GM21717 (cell line): Measurements from ENCODE around the gene GCNT2.
"Not testable (repeated sequence)": the region's sequence is repeated elsewhere in the genome, so short reads cannot be mapped to it uniquely, and the experiment has no call there.

Experiments used
- ATAC-seq: cut with Tn5 transposase; IDR thresholded peaks from one replicate; pipeline ENCODE4 v1.9.1; 2021; ENCODE audit warnings: mild to moderate bottlenecking, moderate library complexity; ENCODE audit not compliant: unreplicated experiment

The GCNT2 gene

DNA sequence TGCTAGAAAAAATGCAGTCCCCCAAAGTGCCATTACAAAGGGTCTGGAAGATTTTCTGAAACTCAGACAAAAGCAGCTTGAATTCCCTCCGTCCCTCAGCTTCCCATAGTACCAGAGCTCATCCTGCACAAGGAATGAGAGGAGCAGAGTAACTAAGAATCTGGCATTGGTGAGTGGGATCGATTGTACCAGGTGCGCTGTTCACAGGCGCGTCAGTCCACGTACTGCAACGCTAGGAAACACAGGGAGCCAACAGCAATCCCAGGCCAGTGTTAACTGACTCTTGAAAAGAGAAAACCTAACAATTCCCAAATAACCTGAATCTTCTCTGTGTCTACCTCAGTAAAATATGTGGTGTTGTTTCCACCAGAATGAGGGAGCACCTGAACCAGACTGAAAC is 77.9 kb downstream of the GCNT2 start:
- no peak for ATAC-seq

DNA sequence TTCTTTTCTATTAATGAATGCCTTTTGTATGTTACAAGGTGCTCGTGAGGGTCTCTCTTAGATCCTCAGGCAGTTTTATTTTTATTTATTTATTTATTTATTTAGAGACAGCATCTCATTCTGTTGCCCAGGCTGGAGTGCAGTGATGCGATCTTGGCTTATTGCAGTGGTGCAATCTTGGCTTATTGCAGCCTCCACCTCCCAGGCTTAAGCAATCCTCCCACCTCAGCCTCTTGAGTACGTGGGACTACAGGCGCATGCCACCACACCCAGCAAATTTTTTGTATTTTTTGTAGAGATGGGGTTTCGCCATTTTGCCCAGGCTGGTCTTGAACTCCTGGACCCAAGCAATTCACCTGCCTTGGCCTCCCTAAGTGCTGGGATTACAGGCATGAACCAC is 79.5 kb downstream of the GCNT2 start:
- not testable (repeated sequence) for ATAC-seq

DNA sequence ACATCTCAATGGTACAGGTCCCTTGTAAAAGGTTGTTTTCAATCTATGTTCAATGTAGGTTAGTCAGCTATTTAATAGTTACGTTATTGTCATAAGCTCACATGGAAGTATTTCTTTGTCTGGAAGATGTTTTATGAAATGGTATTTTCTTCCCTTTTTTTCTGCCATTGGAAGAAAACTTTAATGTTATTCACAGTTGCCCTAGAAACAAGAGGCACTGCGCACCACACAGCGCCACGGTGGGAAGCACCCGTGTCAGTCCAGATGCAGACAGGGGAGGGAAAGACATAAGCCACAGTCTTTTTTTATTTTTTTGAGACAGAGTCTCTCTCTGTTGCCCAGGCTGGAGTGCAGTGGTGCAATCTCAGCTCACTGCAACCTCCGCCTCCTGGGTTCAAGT is 82.1 kb downstream of the GCNT2 start:
- ATAC-seq, result no peak

DNA sequence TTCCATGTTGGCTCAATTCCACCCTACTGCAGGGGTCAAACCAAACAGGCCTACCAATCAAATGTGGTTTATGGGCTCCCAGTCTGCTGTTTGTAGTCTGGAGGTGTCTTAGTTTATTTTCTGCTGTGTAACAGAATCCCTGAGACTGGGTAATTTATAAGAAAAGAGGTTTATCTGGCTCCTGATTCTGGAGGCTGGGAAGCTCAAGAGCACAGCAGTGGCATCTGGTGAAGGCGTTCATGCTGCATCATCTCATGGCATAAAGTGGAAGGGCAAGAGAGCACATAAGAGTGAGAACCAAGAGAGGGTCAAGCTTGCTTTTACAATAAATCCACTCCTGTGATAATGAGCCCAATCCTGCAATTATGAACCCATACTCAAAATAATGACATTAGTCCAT is 87.9 kb downstream of the GCNT2 start:
- ATAC-seq, result no peak

DNA sequence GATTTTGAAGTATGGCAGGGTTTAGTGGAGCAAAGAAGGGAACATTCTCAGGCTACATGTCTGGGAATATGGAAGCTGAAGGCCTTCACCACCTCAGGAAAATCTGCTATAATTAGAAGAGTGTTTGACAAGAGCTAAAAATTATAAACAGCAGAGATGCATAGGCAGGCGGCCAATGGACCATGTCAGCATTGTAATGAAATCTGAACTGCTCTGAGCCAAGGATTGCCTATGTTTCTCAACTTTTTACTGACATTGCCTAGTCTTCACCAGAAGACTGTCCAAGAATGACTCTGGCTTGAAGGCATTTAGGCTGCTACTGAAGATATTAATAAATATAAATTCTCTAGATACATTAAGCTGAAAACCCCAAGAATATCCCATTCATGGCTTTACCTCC is 89.1 kb downstream of the GCNT2 start:
- ATAC-seq, result no peak

DNA sequence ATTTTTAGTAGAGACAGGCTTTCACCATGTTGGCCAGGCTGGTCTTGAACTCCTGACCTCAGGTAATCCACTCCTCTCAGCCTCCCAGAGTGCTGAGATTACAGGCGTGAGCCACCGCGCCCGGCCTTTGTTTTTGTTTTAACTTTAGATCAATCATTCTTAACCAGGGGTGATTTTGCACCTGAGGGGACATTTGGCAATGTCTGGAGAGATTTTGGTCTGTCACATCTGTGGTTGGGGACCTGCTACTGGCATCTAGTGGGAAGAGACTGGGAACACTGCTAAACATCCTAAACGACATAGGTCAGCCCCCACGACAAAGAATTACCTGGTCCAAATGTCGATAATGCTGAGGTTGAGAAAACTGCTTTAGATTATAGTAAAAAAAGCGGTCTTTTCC is 91.0 kb downstream of the GCNT2 start:
- ATAC-seq, result no peak

DNA sequence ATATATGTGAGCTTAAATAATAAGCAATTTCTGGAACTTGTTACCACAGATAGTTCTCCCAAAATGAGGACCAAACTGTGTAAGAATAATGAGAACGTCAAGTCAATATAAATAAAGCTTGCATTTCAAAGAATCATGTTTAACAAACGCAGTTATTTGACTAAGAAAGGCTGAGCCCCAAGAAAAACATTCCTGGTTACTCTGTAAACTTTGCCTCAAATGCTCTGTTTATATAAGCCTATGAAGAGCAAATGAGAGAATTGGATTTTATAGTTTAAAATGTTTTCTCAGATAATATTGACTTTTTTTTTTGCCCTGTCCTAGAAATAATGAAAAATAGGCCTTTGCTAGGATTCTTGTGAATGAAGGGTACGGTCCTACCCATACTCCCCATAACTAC is 91.9 kb downstream of the GCNT2 start:
- no peak for ATAC-seq

DNA sequence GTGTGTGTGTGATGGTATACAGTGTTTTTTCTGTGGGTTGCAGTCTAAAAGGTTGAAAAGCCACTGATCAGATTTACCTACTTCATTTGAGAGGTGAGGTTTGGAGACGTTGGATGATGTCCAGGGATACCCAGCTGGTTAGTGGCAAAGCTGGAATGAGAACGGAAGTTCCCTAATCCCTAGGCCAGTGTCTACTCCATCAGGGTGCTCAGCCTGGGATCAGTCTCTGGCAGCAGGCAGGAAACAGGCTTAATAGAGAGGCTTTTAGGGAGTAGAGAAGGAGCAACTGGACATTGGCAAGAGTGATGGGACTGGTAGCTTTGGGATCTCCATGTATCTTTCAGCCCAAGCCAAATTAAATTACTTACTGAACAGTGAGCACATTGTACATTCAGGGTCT is 92.6 kb downstream of the GCNT2 start:
- no peak for ATAC-seq

DNA sequence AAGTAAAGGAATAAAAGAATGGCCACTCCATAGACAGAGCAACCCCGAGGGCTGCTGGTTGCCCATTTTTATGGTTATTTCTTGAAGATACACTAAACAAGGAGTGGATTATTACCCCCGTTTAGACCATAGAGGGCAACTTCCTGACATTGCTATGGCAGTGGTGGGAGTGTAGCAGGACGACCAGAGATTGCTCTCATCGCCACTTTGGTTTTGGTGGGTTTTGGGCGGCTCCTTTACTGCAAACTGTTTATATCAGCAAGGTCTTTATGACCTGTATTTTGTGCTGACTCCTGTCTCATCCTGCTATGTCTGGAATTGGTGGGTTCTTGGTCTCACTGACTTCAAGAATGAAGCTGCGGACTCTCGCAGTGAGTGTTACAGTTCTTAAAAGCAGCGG is 94.5 kb downstream of the GCNT2 start:
- no peak for ATAC-seq

DNA sequence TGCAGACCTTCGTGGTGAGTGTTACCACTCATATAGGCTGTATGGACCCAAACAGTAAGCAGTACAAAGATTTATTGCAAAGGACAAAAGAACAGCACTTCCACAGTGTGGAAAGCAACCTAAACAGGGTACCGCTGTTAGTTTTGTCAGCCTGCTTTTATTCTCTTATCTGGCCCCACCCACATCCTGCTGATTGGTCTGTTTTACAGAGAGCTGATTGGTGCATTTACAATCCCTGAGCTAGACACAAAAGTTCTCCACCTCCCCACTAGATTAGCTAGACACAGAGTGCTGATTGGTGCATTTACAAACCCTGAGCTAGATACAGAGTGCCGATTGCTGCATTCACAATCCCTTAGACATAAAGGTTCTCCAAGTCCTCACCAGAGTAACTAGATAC is 95.1 kb downstream of the GCNT2 start:
- not testable (repeated sequence) for ATAC-seq

DNA sequence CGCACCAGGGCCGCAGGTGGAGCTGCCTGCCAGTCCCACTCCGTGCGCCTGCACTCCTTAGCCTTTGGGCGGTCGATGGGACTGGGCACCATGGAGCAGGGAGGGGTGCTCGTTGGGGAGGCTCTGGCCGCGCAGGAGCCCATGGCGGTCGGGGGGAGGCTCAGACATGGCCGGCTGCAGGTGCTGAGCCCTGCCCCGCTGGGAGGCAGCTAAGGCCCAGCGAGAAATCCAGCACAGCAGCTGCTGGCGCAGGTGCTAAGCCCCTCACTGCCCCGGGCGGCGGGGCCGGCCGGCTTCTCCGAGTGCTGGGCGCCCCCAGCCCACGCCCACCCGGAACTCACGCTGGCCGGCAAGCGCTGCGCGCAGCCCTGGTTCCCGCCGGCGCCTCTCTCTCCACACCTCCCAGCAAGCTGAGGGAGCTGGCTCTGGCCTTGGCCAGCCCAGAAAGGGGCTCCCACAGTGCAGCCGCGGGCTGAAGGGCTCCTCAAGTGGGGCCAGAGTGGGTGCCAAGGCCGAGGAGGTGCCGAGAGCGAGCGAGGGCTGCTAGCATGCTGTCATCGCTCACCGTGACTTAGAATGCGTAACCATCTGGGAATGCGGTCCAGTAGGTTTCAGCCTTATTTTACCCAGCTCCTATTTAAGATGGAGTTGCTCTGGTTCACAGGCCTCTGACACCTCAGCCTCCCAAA is 96.0 kb downstream of the GCNT2 start:
- no peak for ATAC-seq

DNA sequence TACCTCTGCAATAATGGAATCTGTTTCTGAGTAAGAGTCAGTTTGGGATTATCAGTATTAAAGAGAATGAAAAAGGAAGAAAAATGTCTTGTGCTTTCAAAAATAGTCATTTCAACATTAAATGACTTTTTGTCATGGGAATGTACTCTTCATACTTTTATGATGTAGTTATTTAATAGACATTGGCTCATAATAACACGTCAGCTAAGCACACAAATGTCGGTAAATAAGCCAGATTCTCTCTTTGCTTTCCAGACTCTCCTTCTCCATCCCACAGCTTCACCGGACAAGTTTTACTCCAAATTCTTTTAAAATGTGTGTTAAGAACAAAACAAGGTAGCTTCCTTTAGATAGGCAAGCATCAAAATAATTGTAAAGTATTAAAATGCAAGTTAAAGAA is 97.3 kb downstream of the GCNT2 start:
- ATAC-seq, result no peak

DNA sequence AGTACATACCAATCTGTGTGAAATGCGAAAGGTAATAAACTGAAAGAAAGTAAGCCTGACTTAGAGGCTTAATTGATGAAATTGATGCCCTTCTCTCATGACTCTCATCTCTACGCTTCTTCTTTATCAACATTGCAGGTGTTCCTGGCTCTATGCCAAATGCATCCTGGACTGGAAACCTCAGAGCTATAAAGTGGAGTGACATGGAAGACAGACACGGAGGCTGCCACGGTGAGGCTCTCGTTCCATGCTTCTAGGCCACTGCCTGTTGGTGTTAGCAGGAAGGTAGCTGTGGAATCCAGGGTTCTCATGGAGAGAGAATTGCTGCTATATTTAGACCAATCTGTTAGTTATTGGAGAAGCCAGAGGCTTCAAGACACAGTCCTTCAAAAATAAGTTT is 100.1 kb downstream of the GCNT2 start:
- no peak for ATAC-seq

DNA sequence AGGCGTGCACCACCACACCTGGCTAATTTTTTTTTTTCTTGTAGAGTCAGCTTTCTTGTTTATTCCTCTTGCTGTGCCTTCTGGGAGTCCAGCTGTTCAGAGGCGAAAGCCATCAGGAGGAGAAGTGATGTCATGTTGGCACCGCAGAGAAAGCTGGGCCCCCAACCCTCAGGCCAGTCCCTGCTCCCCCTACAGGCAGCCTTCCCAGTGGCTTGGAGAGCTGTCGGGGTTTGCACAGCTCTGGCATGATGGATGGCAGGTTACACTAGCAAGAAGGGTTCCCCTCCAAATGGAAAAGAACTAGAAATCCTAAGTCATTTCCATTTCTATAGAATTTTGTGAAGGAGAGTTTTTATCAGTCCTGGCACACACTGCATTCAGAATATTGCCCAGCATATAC is 100.7 kb downstream of the GCNT2 start:
- ATAC-seq, result no peak

DNA sequence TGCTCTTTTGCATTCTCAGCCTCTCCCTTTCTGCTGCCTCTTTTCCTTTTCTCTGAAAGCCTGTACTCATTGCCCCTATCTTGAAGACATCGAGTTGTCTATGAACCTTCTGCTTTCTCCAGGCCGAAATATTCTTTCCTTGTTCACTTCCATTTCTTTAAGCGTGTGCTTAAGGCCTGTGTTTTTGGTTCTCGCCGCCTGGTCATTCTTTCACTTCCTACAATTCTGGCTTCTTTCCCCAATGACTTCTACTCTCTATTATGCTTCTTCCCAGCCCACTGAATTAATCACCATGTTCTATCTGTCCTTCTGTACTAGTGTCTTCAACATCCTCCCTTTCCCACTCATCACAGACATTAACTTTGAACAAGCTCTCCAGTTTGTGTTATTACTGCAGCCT is 103.7 kb downstream of the GCNT2 start:
- no peak for ATAC-seq

DNA sequence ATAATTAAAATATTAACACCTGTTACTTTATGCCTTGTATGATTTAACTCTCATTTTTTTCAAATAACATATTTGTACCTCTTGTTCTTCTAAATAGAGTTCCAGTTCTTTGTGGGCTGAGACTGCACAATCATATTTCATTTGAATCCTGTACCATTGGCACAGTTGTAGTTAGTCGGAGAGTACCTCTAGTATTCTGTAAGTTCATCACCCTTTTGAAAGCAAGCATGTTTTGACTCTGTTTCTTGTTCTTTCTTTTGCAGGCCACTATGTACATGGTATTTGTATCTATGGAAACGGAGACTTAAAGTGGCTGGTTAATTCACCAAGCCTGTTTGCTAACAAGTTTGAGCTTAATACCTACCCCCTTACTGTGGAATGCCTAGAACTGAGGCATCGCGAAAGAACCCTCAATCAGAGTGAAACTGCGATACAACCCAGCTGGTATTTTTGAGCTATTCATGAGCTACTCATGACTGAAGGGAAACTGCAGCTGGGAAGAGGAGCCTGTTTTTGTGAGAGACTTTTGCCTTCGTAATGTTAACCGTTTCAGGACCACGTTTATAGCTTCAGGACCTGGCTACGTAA is 105.1 kb downstream of the GCNT2 start:
- ATAC-seq, result no peak

DNA sequence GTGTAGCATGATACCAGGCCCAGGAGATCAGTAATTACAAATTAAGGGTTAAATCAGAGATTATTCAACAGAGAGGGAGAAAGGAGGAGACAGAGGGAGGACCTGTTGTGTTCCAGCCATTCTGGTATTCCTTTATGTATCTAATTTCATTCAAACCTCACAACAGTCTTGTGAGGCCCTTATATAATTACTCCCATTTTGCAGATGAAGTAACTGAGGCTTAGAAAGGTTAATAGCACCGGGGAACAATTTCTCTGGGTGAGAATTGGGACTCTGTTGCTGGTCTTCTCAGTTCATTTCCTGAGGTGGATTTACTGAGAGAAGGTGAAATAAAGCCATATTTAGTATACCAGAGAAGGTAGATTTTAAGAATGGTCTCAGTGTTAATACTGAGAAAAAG is 106.6 kb downstream of the GCNT2 start:
- ATAC-seq, result no peak

DNA sequence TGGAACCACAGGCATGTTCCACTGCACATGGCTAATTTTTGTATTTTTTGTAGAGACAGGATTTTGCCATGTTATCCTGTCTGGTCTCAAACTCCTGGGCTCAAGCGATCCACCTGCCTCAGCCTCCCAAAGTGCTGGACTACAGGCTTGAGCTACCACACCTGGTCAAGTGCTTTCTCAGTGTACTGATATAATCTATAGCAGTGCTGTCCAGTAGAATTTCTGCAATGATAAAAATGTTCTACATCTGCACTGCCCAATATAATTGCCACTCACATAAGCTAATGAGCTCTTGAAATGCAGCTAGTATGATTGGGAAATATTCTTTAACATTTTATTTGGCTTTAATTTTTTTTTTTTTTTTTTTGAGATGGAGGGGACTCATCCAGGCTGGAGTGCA is 109.0 kb downstream of the GCNT2 start:
- ATAC-seq, result no peak

DNA sequence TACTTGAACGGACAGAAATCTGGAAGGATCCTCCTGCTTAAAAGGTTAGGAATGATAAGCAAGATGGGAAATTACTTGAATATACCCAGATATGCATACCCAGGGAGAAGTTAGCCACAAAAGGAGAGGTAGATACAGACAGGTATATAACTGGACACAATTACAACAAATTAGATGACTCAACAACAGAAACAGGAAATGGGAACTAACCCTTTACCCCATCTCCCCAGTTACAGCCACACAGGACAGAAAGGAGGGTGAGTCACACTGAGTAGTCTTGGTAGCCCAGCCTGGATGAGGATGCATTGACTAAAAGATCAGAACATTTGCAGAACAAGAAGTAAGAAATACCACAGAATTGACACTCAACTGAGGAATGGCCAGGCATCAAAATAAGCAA is 112.1 kb downstream of the GCNT2 start:
- ATAC-seq, result peak; percentile 95

DNA sequence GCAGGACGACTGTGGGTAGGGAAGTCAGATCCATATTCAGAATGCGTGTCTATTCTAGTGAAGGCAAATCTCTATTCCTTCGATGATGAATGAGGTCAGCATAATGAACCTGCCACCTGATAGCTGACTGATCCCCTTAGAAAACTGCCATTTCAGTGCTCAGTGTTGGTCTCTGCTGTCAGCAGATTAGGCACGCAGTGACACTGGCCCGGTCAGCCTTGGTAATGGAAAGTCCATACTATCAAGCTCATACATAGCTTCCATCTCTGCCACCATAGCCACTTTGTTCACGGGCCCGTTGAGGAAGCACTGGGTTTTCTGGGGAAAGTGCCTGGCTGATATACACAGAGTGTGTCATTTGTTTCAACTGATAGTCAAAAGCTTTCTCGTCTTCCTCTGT is 119.3 kb downstream of the GCNT2 start:
- no peak for ATAC-seq

DNA sequence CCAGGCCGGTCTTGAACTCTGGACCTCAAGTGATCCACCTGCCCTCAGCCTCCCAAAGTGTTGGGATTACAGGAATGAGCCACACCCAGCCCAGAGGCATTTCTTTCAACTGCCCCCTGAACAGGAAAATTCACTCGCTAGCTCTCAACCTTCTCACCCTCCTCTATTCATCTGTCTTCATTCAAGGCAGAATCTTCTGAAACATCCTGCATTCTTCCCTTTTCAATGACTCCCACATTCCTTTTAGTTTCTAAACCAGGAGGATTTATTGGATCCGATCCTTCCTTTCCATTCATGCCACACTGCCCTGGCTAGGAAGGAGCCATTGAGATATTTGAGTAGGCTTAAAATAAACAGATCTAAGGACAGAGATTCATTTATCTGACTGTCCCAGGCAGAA is 120.4 kb downstream of the GCNT2 start:
- no peak for ATAC-seq

DNA sequence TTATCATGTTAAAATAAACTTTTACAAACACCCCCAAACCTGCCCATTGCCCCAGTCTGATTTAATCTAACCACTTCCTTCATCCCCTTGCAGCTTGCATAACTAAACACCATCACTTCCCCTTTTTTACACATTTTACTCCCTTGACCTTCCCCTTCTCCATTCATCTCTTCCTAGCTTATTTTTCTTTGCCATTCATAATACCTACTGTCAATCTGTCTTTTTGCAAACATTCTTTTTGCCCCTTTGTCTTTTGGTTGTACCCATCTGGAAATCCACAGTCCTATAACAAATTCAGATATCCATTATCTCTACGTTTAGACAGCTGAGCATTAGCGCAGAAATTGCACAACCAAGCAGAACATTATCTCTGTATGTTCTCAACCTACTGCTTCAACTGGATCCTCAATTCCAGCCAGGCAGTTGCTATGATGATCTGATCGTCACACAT is 122.1 kb downstream of the GCNT2 start:
- peak; percentile 77 for ATAC-seq

DNA sequence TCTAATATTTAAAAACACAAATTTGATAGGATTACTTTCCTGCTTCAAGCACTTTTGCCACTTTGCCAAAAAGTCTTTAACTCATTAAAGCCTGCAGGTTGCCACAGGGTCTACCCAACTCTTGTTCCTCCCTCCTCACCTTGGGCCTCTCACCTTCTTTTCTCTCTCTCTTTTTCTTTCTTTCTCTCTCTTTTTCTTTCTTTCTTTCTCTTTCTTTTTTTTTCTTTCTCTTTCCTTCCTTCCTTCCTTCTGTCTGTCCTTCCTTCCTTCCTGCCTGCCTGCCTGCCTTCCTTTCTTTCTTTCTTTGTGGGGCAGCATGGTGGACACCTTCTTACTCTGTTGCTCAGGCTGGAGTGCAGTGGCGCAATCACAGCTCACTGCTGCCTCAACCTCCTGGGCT is 123.1 kb downstream of the GCNT2 start:
- no peak for ATAC-seq
